ENCODE data around the gene ETV6.

DNA sequence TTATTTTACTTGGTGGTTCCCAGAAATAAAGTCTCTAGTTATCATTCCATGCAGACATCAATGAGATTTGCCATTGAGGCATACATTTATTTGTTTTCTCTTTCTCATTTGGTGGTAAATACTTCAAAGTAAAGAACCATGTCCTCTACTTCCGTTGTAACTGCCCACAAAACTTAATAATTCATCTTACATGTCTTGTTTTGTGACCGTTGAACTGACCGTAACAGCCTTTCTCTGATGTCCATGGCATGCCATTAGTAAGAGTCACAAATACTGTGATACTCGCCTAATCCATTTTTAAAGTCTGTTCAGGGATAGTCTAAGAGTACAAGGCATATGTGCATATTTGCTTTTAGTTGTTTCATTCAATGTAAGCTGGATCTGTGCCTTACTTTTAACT, 145.3 kb downstream of the ETV6 start:
- TF ChIP-seq, protein P1, sequence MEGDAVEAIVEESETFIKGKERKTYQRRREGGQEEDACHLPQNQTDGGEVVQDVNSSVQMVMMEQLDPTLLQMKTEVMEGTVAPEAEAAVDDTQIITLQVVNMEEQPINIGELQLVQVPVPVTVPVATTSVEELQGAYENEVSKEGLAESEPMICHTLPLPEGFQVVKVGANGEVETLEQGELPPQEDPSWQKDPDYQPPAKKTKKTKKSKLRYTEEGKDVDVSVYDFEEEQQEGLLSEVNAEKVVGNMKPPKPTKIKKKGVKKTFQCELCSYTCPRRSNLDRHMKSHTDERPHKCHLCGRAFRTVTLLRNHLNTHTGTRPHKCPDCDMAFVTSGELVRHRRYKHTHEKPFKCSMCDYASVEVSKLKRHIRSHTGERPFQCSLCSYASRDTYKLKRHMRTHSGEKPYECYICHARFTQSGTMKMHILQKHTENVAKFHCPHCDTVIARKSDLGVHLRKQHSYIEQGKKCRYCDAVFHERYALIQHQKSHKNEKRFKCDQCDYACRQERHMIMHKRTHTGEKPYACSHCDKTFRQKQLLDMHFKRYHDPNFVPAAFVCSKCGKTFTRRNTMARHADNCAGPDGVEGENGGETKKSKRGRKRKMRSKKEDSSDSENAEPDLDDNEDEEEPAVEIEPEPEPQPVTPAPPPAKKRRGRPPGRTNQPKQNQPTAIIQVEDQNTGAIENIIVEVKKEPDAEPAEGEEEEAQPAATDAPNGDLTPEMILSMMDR (optimal IDR thresholded peaks at IDR 0.05 in 1 of 3, IDR thresholded peaks at IDR 0.05 in 1 of 3, conservative IDR thresholded peaks at IDR 0.05 in 1 of 3; ENCODE audit: extremely low read depth in 1 of 3, insufficient read depth in 2 of 3, low read length in 3 of 3) = no peak
- TF ChIP-seq EZH2 (IDR thresholded peaks at IDR 0.05; ENCODE audit: low read length) = no peak
